ENCODE measurements around the gene PRPF8. TPM values are rescaled to one million over a fixed set of nuclear protein-coding genes. Genes with fewer than 3 reads are reported as not detected.

Gene PRPF8
- total RNA-seq = 63.6 and 82.3 TPM in 2 replicates

DNA sequence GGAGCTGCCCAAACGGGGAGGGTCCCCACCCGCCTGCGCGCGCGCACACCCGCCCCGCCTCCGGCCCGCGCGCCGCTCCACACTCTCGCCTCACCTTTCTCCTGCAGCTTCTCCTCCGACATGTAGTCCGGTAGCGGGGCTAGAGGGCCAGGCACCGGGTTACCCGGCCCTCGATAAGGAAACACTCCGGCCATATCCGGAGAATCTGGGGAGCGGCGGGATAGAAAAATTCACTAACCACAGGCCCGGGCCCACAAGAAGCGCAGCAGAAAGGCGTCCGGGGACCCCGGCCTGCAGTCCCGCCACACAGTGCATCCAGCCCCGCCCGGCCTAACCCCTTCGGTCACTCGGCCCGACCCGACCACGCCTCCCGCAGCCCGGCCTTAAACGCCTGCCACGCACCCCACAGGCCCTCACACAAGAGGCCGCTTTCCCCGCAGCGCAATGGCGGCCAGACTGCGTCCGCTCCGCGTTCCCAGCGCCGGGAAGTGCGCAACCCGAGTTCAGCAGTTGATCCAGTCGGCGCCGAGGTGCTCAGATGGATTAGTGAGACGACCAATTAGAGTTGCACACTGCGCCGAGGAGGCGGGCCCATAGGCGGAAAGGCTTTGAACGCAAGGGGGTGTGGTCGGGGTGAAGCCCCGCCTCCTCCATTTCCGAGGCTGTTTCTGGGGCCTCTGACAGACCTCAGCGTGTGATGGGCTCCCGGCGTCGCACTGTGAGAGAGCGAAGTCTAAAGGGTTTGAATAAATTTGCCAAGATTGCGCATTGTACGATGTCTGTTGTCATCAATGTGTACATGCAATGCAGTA lies at the start of gene PRPF8:
Gene PRPF8 (minus strand): TSS at position 490 of the 812 bp plus-strand sequence. CDS start 296 bp downstream, at position 194.

DNA sequence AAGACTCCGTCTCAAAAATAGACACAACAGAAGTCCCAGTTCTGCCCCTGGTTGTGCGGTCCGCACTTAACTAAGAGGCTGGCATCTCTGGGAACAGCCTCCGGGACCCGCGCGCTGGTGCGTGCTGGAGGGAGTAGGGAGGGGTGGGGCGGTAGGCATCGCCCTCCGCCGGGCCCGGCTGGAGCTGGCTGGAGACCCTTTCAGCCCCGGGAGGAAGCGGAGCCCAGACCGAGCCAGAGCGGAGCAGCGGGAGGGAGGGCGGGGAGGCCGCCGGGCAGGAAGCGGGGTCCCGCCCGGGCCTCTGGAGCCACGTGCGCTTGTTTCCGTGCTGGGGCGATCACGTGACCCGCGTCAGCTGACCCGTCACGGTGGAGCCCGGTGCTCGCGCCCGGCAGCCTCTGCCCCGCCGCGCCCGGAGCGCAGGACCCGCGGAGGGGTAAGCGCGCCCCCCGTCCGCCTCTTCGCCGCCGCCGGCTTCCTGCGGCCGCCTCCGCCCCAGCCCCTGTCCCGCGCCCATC lies 39.7 kb upstream of the PRPF8 start, which contains the start of gene WDR81:
Gene WDR81 (plus strand): TSS at position 354 of the 518 bp plus-strand sequence. CDS start 256 bp downstream, outside the sequence.

DNA sequence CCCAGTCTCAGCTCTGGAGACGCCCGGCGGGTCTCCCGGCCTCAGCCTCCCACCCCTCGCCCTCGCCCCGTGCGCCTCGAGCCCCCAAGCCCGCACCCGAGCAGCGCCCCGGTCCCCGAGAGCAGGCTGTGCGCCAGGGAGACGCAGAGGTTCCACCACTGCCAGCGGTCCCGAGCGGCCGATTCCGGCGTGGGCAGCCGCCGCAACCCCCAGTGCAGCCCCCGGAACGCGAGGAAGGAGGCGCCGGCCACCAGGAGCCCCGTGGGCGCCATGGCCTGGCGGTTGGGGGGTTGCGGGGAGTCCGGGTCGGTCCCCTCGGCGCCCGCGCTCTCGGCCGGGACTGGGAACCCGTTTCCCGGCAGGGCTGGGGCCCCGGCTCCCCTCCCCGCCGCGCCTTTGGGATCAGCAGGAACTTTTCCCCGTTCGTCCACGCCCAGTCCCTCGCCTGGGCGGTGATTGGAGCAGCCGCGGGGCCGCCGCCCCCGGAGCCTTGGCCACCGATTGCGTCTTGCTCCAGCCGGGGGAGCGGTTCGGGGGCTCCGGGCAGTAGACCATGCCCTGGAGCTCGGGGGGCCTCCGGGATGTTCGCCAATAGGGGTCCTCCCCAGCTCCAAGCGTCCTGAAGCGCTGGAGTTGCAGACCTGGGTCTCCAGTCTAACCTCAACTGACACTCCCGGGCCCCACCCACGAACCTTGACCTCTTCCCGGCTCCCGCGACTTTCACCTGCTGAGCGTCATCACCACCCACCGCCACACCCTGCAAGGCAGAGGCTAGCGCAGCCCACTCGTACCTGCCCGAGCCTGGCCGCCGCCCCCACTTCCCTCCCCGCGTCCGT lies 25.5 kb upstream of the PRPF8 start, which contains the start of gene TLCD2:
Gene TLCD2 (minus strand): TSS at position 407 of the 836 bp plus-strand sequence. CDS start 135 bp downstream, at position 272.

DNA sequence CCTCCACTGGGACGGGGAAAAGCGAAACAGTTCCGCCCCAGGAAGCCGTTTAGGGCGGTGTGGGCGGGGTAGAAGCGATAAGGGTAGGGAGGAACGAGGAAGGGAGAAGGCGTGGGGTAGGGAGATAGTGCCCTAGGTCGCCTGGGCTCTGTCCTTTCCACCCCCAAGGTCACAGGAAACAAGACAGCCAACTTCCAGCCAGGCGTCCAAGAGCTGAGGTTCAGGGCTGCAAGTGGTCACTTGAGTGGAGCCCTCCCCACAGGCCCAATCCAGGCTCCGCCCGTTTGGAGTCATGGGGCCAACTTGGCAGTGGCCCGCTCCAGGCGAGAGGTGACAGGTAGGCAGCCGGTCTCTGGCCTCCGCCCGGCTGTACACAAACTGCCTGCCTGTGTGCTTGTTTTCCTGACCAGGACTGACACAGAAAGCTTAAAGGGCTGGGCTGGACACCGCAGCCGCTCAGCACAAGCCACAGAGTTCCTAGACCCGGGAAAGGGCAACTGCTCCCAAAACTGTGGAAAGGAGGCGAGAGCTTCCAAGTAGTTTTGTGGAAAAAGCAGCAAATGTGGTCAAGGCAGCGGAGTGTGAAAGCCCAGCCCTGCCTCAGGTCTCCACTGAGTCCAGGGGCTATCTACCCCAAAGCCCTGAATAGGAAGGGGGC lies 34.7 kb downstream of the PRPF8 start, which contains the start of gene RILP:
Gene RILP (minus strand): TSS at position 23 of the 658 bp plus-strand sequence. CDS start 62 bp downstream, outside the sequence.

DNA sequence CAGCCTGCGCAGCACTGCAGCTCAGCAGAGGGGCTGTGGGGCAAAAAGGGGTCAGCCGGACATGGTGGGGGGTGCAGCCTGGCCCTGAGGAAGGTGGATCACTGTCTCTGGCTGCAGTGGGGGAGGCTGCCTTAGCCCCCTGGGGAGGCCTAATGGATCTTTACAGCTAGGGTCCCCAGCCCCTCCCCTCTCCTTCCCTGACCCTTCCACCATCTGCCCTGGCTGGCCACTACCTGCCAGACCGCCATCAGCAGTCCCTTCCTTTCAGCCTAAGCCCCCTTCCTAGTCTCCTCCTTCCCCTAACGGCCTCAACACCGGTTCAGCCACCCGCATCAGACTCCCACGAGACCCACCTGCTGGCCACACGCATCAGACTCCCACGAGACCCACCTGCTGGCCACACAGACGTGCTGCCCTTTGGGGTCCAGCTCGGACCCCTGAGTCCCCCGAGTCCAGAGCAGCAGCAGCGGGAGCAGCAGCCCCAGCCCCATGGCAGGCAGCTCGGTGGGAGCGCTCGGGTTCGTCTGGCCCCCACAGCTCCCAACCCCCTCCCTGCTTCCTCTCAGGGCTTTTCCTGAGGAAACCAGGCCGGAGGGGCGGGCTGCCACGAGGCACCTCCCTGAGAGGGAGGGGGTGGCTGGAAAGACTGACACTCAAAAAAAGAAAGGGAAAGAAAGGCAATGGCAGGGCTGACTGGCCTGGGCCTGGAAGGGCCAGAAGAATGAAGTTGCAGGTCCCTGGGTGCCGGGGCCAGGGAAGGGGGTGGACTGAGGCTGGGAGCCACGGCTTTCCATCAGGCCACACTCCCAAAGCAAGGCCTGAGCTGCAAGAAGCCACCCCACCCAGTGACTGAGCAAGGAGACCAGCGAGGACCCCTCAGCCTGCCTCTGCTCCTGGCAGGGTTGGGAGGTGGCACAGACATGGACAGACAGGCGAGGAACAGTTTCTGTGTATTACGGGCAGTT lies 39.2 kb downstream of the PRPF8 start, which contains the start of gene SCARF1:
Gene SCARF1 (minus strand): TSS at position 526 of the 965 bp plus-strand sequence. CDS start 35 bp downstream, at position 491.

DNA sequence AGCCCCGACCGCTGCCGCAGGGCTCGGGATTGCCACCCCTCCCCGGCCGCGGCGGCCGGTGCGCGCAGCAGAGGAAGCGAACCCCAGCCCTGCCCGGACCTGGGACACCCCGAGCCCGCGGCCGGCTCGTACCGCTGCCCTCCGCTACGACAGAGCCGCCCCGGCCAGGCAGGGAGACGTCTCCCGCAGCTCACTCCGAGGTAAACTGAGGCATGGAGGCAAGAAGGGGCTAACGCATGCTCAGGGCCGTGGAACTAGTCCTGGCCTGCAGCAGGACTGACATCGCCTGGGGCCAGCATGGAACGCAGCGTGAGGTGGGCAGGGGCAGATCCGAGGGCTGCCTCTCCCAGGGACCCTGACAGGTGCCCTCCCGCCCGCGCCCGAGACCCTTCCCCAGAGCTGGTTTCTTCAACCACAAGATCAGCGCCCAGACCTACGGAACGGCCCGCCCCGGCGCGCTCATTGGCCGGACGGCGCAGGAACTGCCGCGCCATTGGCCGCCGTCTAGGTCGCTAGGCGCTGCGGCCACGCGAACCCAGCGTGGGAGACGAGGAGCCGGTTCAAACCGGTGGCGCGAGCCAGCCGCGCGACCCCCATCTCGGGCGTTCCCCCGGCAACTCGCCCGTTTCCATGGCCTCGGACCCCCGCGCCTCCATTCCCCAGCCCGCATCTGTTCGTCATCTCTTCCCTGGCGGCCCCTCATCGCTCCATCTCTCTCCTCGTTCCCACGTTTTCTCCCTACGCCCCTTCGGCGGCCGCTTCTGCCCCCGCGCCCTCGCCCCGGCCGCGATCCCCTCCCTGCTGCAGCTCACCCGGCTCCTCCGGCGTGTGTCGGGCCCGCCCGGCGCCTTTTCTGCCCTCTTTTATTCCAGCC lies 56.4 kb downstream of the PRPF8 start, which contains the start of gene SLC43A2:
Gene SLC43A2 (minus strand): TSS at position 853 of the 874 bp plus-strand sequence. CDS start 960 bp downstream, outside the sequence.

Other genes with a start within 250 kb of the PRPF8 start
- gene CRK, start 228.6 kb downstream of the PRPF8 start, total RNA-seq = 126 and 165 TPM in 2 replicates
- 67.1 and 151 TPM in 2 replicates for gene MYO1C, start 192.2 kb downstream of the PRPF8 start, total RNA-seq
- 36.6 and 40.1 TPM in 2 replicates for gene INPP5K, start 168.3 kb downstream of the PRPF8 start, total RNA-seq
- 10.1 and 10.9 TPM in 2 replicates for gene PITPNA, start 122.1 kb downstream of the PRPF8 start, total RNA-seq
- gene SLC43A2, start 56.0 kb downstream of the PRPF8 start, total RNA-seq = 1.3 and 2.7 TPM in 2 replicates
- 0.21 and 0.48 TPM in 2 replicates for gene SCARF1, start 39.1 kb downstream of the PRPF8 start, total RNA-seq
- 6.7 and 9.8 TPM in 2 replicates for gene RILP, start 35.0 kb downstream of the PRPF8 start, total RNA-seq
- gene TLCD2, start 25.5 kb upstream of the PRPF8 start, total RNA-seq = 4.7 and 6.0 TPM in 2 replicates
- 22.0 and 24.6 TPM in 2 replicates for gene WDR81, start 39.8 kb upstream of the PRPF8 start, total RNA-seq
- 2.2 and 4.0 TPM in 2 replicates for gene SERPINF2, start 58.0 kb upstream of the PRPF8 start, total RNA-seq
- 106 and 135 TPM in 2 replicates for gene SERPINF1, start 77.2 kb upstream of the PRPF8 start, total RNA-seq
- gene SMYD4, start 145.0 kb upstream of the PRPF8 start, total RNA-seq = 7.0 and 9.4 TPM in 2 replicates
- 11.3 and 17.1 TPM in 2 replicates for gene RPA1, start 145.1 kb upstream of the PRPF8 start, total RNA-seq

Data from tracheal epithelial cell (primary cell).